Stimulated activated CD8-positive, alpha-beta memory T cell treated with anti-CD3 and anti-CD28 coated beads, Interleukin-2, amount 100 ng/mL, for 48 hours (primary cell): ENCODE measurements around the gene ANKRD42.

Experiments used
- DNase-seq, 2 donors: peaks; one replicate each; pipeline ENCODE4 v3.0.0-alpha.2; 2020; ENCODE audit warnings: low read depth in 2 of 2

The ANKRD42 gene

DNA sequence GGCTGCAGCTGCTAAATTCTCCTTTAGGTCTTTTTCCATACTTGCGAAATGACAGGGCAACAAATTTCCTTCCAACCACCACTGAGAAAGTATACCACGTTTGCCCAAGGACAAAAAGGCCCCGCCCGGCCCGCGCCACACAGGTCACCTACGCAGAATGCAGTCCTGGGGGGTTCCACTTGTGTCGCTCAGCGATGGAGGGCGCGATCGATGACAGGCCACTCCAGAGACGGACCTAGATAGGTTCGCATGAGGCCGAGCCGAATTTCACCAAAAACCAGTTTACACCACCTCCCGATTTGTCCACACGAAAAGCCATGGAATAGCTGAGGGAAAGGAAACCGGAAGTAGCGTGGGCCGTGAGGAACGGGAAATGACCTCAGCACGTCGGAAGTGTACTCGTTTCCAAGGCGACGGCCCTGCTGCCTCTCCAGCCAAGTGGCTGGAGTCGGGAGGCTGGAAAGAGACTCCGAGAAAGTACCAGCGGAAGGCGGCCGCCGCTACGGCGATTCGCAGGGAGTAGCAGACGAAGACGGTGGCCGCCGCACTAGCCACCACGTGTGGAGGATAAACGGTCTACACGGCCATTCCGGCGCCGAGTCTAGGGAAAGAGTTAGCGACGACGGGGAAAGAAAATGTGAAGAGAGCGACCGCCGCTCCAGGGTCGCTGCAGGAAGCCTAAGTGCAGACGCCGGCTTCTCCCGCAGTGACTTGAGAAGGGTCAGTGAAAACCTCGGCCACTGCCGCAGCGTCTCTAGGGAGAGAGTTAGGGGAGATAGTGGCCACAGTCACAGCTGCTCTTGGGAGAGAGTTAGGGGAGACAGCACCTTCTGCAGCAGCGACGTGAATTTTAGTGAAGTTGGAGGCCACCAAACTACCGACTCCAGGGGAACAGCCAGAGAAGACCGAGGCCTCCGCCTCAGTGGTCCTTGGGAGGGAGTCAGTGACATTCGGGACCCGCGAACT, at the start of gene ANKRD42:
Gene ANKRD42 (plus strand): TSS at position 398 of the 966 bp plus-strand sequence. CDS start 959 bp downstream, outside the sequence.
- DNase-seq = peak; percentile 77

DNA sequence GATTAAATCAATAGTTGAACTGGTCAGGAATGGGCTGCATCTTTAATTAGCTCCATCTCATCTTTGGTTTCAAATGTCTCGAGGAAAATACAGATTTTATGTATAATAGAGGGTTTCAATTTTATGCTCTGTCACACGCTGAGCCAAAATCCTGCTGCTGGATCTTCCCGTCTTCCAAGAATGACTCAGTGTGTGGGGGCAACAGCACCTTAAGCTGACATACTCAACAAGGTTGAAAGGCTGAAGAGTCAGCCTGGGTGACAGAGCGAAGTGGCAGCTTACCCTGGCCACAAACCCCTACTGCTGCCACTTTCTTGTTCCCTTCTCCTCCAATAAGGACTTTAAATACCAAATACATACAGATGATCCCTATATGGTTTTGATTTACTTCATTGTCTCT, 45.6 kb upstream of the ANKRD42 start:
- DNase-seq = no peak

- no peak for DNase-seq
These were observed 43.1 kb upstream of the ANKRD42 start for GRCh38 chr11:83150450-83150849.

DNA sequence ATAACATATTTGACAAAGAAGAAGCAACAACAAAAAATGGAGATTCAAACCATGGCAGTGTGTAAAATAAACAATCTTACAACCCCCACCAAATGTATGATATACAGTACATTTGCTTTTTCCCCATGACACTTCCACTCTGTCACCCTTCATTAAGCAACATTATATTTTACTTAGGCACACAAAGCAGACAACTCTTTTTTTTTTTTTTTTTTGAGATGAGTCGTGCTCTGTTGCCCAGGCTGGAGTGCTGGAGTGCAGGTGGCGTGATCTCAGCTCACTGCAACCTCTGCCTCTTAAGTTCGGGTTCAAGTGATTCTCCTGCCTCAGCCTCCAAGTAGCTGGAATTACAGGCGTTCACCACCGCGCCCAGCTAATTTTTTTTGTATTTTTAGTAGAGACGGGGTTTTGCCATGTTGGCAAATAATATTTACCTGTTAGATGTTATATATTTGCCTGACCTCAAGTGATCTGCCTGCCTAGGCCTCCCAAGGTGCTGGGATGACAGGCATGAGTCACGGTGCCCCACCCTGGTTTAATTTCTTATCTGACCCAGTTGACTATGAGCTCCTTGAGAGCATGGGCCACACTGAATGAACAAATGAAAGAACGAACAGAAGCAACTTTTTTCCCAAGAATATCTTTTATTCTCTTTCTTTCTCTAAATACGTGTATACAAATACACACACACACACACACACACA, 42.1 kb upstream of the ANKRD42 start:
- no peak for DNase-seq

DNA sequence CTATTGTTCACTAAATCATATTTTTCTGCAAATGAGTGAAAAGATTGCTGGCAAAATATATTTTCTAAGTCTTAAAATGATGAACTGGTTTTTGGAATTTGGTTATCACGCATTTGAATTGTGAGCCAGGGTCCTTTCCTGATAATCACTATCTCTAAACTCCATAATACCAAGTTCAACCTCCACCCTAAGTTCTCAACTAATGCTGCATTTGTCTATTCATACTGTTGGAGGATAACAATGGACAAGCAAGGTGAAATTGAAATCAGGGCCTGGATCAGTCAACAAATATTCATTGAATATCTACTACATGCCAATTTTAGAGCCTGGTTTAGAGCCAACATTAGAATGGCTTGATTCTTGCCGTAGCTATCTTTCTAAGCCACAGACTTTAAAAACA, 41.2 kb upstream of the ANKRD42 start:
- no peak for DNase-seq

GRCh38 chr11:83153764-83154163, 39.7 kb upstream of the ANKRD42 start:
- no peak for DNase-seq

GRCh38 chr11:83156144-83156995, 37.1 kb upstream of the ANKRD42 start:
- DNase-seq = peak; percentile 93 to 96

DNA sequence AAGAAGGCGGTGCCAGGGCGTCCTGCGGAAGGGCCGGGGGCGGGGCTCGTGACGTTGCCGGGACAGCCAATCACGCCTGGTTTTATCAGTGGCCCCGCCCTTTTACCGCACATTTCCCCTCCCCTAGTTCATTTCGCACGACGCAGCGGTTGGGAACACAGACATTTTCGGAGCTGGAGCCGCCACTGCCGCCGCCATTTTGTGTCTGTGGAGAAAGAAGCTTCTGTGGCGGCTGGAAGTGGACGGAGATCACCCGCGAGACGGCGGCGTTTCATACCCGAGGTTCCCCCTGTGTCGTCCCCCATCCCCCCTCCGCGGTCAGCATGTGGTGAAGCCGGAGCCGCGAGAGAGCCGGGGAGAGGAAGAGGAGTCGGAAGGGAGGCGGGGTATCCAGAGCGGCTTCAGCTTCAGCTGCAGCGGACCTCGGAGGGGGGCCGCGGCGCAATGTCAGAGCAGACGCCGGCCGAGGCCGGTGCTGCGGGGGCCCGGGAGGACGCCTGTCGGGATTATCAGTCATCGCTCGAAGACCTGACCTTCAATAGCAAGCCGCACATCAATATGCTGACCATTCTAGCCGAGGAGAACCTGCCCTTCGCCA, 36.4 kb upstream of the ANKRD42 start, which contains the start of gene PCF11:
Gene PCF11 (plus strand): TSS at position 136 of the 598 bp plus-strand sequence. CDS start 309 bp downstream, at position 445.
- DNase-seq = no peak

DNA sequence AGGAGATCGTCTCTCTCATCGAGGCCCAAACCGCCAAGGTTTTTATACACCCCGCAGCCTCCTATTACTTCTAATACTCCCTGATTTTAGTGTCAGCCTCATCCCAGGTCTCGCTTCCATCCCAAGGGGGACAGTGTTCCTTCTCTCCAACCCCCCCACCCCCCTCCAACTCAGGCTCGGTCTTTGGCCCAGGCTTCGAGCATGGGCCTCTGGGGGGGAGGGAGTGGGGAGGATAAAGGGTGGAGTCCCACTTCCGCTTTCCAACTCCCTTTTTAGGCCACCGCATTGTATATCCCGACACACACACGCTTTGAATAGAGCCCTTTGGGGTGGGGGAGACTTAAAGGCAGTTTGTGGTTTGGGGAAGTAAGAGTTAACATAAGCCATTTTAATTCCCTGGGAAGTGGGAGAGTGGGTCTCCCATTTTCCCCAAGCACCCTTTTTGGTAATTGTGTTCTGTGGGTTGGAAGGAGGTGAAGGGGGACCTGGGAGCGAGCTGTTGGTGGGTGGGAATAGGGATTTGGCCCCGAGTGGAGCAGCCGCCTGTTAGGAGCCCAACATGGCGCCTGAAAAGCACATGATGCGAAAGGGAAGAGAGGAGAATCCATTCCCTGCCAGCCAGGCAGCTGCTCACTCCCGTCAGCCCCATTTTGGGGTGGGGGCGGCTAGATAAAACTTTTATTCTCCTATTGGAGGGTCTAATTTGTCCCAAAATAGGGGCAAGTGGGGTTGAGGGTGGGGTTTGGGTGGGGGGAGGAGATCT, 35.7 kb upstream of the ANKRD42 start:
- DNase-seq = peak in 1 of 2 donors; percentile 32

GRCh38 chr11:83158357-83158786, 35.1 kb upstream of the ANKRD42 start:
- no peak for DNase-seq

GRCh38 chr11:83158965-83159901, 34.3 kb upstream of the ANKRD42 start:
- no peak for DNase-seq

DNA sequence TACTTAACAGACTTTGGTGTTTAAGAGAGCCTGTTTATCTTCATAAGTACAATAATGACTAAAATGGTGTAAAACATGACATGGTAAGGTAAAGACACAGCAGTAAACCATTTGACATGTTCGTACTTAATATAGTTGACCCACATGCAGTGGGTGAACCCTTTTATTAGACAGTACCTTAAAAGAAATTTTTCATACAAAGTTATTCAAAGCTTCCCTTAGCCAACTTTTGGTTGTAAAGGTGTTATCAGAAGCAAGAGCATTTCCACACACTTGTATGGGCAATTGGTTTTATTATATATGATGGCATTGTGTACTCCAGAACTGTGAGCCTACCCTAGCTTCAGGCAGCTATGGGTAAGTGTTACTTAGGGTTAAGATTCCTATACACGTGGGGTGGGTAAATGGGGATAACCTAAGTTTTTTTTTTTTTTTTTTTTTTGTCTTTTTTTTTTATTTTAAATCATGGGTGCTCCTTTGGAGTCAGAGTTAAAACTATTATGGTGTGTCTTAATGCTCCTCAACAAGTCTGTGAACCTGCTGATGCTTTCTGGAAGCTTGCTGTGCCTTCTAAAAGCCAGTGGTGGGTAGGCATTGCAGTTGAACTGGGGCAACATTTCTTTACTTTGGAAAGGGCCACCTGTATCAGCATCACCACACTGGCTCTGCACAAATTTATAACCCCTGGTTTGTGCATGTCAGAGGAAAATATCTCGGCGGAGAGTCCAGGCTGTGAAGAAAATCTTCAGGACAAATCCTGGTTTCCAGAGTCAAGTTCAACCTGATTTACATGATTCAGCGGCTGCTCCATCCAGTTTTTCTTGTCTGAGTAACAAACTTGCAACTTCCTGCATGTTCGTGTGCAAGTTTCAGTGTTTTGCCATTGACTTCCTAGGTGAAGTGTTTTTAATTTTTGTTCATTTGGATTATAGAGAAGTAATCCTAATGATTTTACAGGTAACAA, 33.3 kb upstream of the ANKRD42 start:
- DNase-seq = no peak

DNA sequence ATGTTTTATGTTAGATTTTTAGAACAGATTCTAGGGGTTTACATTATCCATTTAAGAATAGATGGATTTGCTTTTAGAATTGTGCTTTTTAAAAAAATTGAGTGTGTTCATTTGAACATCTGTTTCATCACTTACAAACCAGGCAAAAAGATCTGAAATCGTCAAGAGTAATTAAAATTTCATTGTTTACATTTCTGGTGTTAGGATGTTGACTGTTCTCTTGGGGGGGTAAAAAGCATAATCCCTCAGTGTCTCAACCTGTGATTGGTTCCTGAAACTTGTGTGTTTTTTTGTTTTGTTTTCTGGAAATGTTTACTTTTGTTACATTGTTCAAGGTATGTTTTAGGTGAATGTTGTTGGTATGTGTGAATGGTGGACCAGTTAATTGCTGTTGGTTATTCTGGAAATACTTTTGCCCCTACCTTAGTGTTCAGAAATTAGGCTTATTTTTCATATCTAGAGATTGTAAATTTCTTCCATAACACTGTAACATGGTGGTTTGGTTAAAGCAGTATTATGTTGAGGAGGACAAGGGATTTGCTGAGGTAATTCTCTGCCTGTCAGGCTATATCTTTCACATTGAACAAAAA, 31.8 kb upstream of the ANKRD42 start:
- DNase-seq = no peak

DNA sequence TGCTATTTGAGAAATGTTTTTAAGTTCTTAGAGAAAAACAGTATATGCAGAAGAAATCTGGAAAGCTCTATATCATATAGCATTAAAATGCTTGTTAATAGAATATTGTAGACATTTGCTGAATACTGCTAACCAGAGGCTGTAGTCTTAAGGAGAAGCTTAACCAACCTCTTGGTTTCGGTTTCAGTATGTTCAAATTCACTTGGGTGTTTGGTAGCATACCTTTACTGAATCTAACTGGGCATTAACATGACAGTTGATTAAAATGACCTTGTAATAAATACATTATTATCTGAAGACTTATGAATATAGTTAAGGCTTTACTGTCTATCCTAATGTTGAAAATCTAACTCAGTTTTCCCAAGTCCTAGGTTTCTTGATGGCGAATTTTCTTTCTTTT, 31.1 kb upstream of the ANKRD42 start:
- no peak for DNase-seq

DNA sequence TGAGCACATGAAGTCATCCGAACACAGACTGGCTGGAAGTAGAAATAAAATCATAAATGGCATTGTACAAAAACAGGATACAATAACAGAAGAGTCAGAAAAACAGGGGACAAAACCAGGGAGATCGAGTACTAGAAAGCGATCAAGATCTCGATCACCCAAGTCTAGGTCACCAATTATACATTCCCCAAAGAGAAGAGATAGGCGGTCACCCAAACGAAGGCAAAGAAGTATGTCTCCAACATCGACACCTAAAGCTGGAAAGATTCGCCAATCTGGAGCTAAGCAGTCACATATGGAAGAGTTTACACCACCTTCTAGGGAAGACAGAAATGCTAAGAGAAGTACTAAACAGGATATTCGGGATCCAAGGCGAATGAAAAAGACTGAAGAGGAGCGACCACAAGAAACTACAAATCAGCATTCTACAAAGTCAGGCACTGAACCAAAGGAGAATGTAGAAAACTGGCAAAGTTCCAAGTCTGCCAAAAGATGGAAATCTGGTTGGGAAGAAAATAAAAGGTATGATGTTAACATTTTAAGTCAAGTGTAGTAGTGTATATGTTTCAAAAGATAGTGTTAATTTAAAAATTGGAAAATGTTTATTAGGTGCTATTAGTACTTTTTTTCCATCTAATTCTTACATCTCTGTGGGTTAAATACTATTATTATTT, 27.2 kb upstream of the ANKRD42 start:
- DNase-seq = no peak

DNA sequence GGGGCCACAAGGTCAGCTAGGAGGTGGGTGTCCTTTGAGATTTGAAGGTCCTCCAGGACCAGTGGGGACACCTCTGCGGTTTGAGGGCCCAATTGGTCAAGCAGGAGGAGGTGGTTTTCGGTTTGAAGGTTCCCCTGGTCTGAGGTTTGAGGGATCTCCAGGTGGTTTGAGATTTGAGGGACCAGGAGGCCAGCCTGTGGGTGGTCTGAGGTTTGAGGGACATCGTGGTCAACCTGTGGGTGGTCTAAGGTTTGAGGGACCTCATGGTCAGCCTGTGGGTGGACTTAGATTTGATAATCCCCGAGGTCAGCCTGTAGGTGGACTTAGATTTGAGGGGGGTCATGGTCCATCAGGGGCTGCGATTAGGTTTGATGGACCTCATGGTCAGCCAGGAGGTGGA, 24.8 kb upstream of the ANKRD42 start:
- no peak for DNase-seq

DNA sequence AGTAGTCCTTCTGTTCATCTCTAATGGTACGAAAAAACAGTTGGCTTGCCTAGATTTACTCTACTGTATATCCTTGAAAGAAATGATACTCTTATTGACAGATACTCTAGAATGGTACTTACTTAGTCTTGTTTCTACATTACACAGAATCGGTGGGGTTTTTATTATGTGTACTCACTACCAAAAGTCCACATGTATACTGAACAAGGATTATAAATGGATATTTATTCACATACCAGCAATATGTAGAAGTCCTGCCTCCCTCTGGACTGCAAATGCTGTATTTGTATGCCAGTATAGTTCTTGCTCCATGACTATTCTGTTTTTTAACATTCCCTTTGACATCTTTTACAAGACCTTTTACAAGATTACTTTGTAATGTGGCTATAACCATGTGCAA, 22.6 kb upstream of the ANKRD42 start:
- no peak for DNase-seq
